Ishikawa (cell line): ENCODE data around the gene LEPR.

Source experiments
- CEBPB ChIP-seq: IDR thresholded peaks from 2 replicates; pipeline ENCODE4 v1.6.1; 2012
- CREB1 ChIP-seq: IDR thresholded peaks from 2 replicates; pipeline ENCODE4 v1.6.1; 2012; ENCODE audit warnings: low read depth
- EGR1 ChIP-seq: IDR thresholded peaks from 2 replicates; pipeline ENCODE4 v1.6.1; 2012
- FOXM1 ChIP-seq: IDR thresholded peaks from 2 replicates; pipeline ENCODE4 v1.6.1; 2012; ENCODE audit warnings: low read depth, borderline replicate concordance
- RAD21 ChIP-seq: IDR thresholded peaks from 2 replicates; pipeline ENCODE4 v1.6.1; 2012; ENCODE audit warnings: low read depth
- TAF1 ChIP-seq: IDR thresholded peaks from 2 replicates; pipeline ENCODE4 v1.6.1; 2012; ENCODE audit warnings: low read depth, mild to moderate bottlenecking
- ZBTB7A ChIP-seq: IDR thresholded peaks from 2 replicates; pipeline ENCODE4 v1.6.1; 2012; ENCODE audit warnings: low read depth
- TF ChIP-seq, protein P1 (sequence below): IDR thresholded peaks from 2 replicates; pipeline ENCODE4 v1.6.1; 2012

DNA sequence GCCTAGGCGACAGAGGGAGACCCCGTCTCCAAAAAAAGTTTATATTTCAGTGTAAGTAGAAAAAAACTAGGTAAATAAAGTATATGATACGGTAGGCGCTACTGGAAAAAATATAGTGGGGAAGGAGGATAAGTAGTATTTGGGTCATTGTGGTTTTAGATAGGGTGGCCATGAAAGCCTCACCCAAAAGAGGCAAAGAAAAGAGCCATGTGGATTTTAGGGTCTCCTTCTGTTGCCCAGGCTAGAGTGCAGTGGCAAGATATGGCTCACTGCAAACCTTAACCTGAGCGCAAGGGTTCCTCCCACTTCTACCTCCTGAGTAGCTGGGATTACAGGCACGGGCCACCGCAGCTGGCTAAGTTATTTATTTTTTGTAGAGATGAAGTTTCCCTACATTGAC is 17.1 kb downstream of the LEPR start:
- no peak for TF ChIP-seq ZBTB7A
- no peak for TF ChIP-seq TAF1
- TF ChIP-seq, protein P1, sequence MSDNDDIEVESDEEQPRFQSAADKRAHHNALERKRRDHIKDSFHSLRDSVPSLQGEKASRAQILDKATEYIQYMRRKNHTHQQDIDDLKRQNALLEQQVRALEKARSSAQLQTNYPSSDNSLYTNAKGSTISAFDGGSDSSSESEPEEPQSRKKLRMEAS, result no peak
- TF ChIP-seq RAD21, result no peak
- TF ChIP-seq FOXM1, result no peak
- TF ChIP-seq CEBPB, result no peak
- no peak for TF ChIP-seq EGR1
- TF ChIP-seq CREB1, result no peak
